Right ventricle myocardium superior (tissue), 1 donor: Measurements from ENCODE around the gene RDH13. TPM values are rescaled to one million over a fixed set of nuclear protein-coding genes. Genes with fewer than 3 reads are reported as not detected.
"Not testable (repeated sequence)": the region's sequence is repeated elsewhere in the genome, so short reads cannot be mapped to it uniquely, and the experiment has no call there.

Experiments used
- ATAC-seq: fragments of 200-7000 bp; cut with Tn5 transposase; one replicate; pipeline ENCODE4 v1.9.1; 2020; ENCODE audit warnings: mild to moderate bottlenecking; ENCODE audit not compliant: poor library complexity
- DNase-seq: peaks from one replicate; pipeline ENCODE4 v3.0.0-alpha.2; 2020
- intact Hi-C: fragments of 100-400 bp; cut with DNase I; formaldehyde crosslinking; loops from one replicate; pipeline ENCODE4 v1.11.2; 2022
- total RNA-seq: library from RNA; stranded (reverse); fragmentation: NEBNext Ultra II Directional; extraction: Animal tissue kit (Norgen Biotek cat#: 25700); gene quantifications from one replicate; pipeline ENCODE4 v1.2.1, GENCODE V29; 2021
- donor health status: DM: no; HTN: yes; CAD: no; lungs with severe emphysema.

Gene RDH13
- total RNA-seq, 1 donor from 2014 or later: 45.6 TPM

- intact Hi-C loops: no loop called here
- ATAC-seq (peak; percentile 75), DNase-seq (peak; percentile 86)
Measured at GRCh38 chr19:55080968-55081769, 18.2 kb upstream of the RDH13 start.

- DNase-seq (peak; percentile 72), ATAC-seq (peak; percentile 67)
Measured at GRCh38 chr19:55080121-55080967, 17.4 kb upstream of the RDH13 start.

GRCh38 chr19:55079400-55080038 lies 16.6 kb upstream of the RDH13 start:
- intact Hi-C loops: no loop called here
- ATAC-seq: no peak
- no peak for DNase-seq

More at GRCh38 chr19:55080121-55080967, 17.4 kb upstream of the RDH13 start:
- intact Hi-C loops: no loop called here

- DNase-seq (no peak), ATAC-seq (no peak)
- intact Hi-C loops: no loop called here
Measured at GRCh38 chr19:55078996-55079395, 16.0 kb upstream of the RDH13 start.

GRCh38 chr19:55077106-55077505 lies 14.2 kb upstream of the RDH13 start:
- intact Hi-C loops: no loop called here
- ATAC-seq (no peak), DNase-seq (no peak)

- ATAC-seq (no peak), DNase-seq (no peak)
- intact Hi-C loops: no loop called here
Measured at GRCh38 chr19:55076321-55076720, 13.4 kb upstream of the RDH13 start.

GRCh38 chr19:55075371-55075998 lies 12.5 kb upstream of the RDH13 start, which contains the start of gene EPS8L1:
Gene EPS8L1, plus strand, starts transcription at chr19:55075869. Its CDS starts 576 bp downstream, at chr19:55076445.
- DNase-seq: no peak
- no peak for ATAC-seq
- intact Hi-C loops: no loop called here

GRCh38 chr19:55071913-55072312 lies 9.0 kb upstream of the RDH13 start:
- no peak for DNase-seq

GRCh38 chr19:55071129-55071502 lies 8.2 kb upstream of the RDH13 start:
- DNase-seq (no peak), ATAC-seq (peak; percentile 13)
- intact Hi-C loops: no loop called here

More at GRCh38 chr19:55071913-55072312, 9.0 kb upstream of the RDH13 start:
- ATAC-seq: no peak
- intact Hi-C loops: no loop called here

GRCh38 chr19:55070466-55071128 lies 7.6 kb upstream of the RDH13 start:
- DNase-seq (no peak), ATAC-seq (no peak)
- intact Hi-C loops: no loop called here

GRCh38 chr19:55069865-55070197 lies 6.9 kb upstream of the RDH13 start:
- intact Hi-C loops: no loop called here
- ATAC-seq (no peak), DNase-seq (no peak)

GRCh38 chr19:55068950-55069864 lies 6.3 kb upstream of the RDH13 start:
- intact Hi-C loops: no loop called here
- peak; percentile 55 for ATAC-seq
- no peak for DNase-seq

GRCh38 chr19:55067869-55068268 lies 4.9 kb upstream of the RDH13 start:
- DNase-seq (no peak), ATAC-seq (no peak)
- intact Hi-C loops: no loop called here

GRCh38 chr19:55066107-55066709 lies 3.3 kb upstream of the RDH13 start:
- intact Hi-C loops: no loop called here
- ATAC-seq: no peak
- DNase-seq: no peak

- not testable (repeated sequence) for DNase-seq, ATAC-seq
Measured at GRCh38 chr19:55065516-55065915, 2.6 kb upstream of the RDH13 start.

GRCh38 chr19:55063492-55063843 lies 520 bp upstream of the RDH13 start:
- no peak for ATAC-seq

More at GRCh38 chr19:55065516-55065915, 2.6 kb upstream of the RDH13 start:
- intact Hi-C loops: not testable (repeated sequence)

GRCh38 chr19:55060287-55060686 lies 2.7 kb downstream of the RDH13 start:
- intact Hi-C loops, ATAC-seq, DNase-seq: not testable (repeated sequence)

More at GRCh38 chr19:55063492-55063843, 520 bp upstream of the RDH13 start:
- intact Hi-C loops: no loop called here
- DNase-seq: no peak
